ENCODE measurements around the gene CSK. TPM values are rescaled to one million over a fixed set of nuclear protein-coding genes. Genes with fewer than 3 reads are reported as not detected.
"Not testable (repeated sequence)": the region's sequence is repeated elsewhere in the genome, so short reads cannot be mapped to it uniquely, and the experiment has no call there.

Gene CSK
- total RNA-seq, 1 experiment from 2014 or later, result 172 TPM

DNA sequence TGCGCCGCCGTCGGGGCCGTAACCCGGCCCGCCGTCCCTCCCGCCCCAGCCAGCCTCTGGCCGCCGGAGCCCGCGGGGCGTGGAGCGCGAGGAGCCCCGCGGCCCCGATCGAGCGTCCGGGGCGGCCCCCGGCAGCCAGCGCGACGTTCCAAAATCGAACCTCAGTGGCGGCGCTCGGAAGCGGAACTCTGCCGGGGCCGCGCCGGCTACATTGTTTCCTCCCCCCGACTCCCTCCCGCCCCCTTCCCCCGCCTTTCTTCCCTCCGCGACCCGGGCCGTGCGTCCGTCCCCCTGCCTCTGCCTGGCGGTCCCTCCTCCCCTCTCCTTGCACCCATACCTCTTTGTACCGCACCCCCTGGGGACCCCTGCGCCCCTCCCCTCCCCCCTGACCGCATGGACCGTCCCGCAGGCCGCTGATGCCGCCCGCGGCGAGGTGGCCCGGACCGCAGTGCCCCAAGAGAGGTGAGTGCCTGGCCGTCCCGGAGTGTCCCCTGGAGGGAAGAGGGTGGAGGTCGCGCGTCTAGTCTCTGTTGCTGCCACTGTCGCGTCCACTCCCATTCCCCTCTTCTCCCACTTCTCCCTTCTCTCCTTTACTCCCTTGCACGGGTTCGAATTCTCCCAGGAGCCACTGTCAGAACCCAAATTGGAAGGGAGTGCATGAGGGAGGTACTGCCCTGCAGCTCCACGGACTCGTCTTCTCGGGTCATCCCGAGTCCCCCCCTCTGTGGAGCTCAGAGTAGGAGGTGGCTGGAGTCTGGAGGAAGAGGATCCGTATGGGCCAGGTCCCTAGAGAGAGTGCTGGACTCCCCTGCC, 585 bp downstream of the CSK start:
- peaks cover 90% of the 10 kb centered on the region for H3K4me1 ChIP-seq (ENCODE audit: low read length)
- H3K4me3 ChIP-seq (ENCODE audit: low read length), result peak overlapping the region; percentile 94
- H3K36me3 ChIP-seq (ENCODE audit: insufficient read depth, low read length), result no peaks in the 10 kb centered on the region; the same call in 1 of the 2 replicates
- peak overlapping the region; percentile 99 for H3K9ac ChIP-seq (ENCODE audit: low read length)
- H3K9me2 ChIP-seq (replicated peaks; ENCODE audit: insufficient read depth, low read length), result no peaks in the 10 kb centered on the region
- H4K20me1 ChIP-seq (ENCODE audit: insufficient read depth, low read depth, low read length), result no peaks in the 10 kb centered on the region
- peak; percentile 96 for DNase-seq
- peak overlapping the region; percentile 100 for H3K27ac ChIP-seq (ENCODE audit: low read length)
- H3K79me2 ChIP-seq (ENCODE audit: low read length), result peaks cover 28% of the 10 kb centered on the region
- no peaks in the 10 kb centered on the region for H3K27me3 ChIP-seq (ENCODE audit: low read length)
- no peaks in the 10 kb centered on the region for H3K9me3 ChIP-seq (ENCODE audit: low read length)
- peak overlapping the region; percentile 92 for H3K4me2 ChIP-seq (ENCODE audit: low read depth, low read length, poor library complexity, severe bottlenecking)
- H2AFZ ChIP-seq (ENCODE audit: low read length), result no peak overlapping the region

DNA sequence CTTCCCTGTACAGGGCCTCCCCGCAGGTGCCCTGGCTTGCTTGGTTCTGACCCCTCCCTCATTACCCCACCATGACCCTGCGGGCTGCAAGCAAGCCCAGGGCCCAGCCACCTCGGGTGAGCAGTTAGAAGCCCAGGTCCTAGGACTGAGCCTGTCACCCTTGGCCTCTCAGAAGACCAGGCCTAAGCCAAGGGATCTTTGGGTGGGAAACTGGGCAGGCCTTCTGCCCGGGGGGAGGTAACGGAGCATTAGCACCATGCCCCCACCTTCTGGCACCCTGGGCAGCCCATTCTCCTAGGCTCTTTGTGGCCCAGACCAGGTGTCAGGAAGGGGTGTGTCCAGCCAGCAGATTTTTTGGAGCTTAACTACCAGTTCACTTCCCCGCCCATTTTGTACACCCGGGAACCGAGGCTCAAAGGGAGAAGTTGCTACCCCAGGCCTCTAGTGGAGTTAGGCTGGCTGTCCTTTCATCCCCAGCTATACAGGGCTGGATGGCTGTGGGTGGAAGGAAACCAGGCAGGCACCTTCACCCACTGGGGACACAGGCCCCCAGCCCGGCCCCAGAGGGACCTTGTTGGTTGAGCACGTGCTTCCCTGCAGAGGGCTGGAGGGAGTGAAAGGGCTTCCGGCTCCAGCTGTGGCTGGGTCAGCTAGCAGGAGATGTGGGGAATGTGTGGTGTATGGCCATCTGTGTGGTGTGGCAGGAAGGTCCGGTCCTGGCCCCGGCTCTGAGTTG, 1.4 kb downstream of the CSK start:
- Histone ChIP-seq H3K27ac (ENCODE audit: low read length) (peak overlapping the region; percentile 100), H3K4me3 (ENCODE audit: low read length) (peak overlapping the region; percentile 94), H2AFZ (ENCODE audit: low read length) (no peak overlapping the region), H3K4me1 (ENCODE audit: low read length) (peaks cover 90% of the 10 kb centered on the region), H3K4me2 (ENCODE audit: low read depth, low read length, poor library complexity, severe bottlenecking) (peak overlapping the region; percentile 92), H4K20me1 (ENCODE audit: insufficient read depth, low read depth, low read length) (no peaks in the 10 kb centered on the region; the same call in 1 of the 2 replicates), H3K79me2 (ENCODE audit: low read length) (peaks cover 28% of the 10 kb centered on the region), H3K36me3 (ENCODE audit: insufficient read depth, low read length) (peaks cover 2% of the 10 kb centered on the region; the same call in 1 of the 2 replicates), H3K9me2 (replicated peaks; ENCODE audit: insufficient read depth, low read length) (no peaks in the 10 kb centered on the region), H3K9me3 (ENCODE audit: low read length) (no peaks in the 10 kb centered on the region), H3K9ac (ENCODE audit: low read length) (peak overlapping the region; percentile 99), H3K27me3 (ENCODE audit: low read length) (no peaks in the 10 kb centered on the region)
- peak; percentile 97 for DNase-seq

DNA sequence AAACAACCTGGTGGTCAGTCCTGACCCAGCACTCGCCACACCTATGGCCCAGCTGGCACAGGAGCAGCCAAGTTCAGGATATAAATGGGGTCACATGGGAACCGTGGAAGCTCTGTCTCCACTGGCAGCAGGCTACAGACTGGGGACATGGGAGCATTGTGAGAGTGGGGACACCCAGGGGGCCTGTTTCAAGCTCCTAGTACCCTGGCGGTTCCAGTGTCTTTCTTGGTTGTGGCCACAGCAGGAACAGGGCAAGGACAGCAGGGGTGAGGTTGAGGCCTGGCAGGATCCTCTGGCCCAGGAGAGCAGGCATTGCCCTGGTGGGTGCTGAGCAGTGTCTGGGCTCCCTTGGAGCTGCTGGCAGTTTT, 1.9 kb downstream of the CSK start:
- Histone ChIP-seq H3K9ac (ENCODE audit: low read length) (peak overlapping the region; percentile 99), H3K4me1 (ENCODE audit: low read length) (peaks cover 89% of the 10 kb centered on the region), H4K20me1 (ENCODE audit: insufficient read depth, low read depth, low read length) (no peaks in the 10 kb centered on the region; the same call in 1 of the 2 replicates), H3K9me2 (replicated peaks; ENCODE audit: insufficient read depth, low read length) (no peaks in the 10 kb centered on the region), H3K27me3 (ENCODE audit: low read length) (no peaks in the 10 kb centered on the region), H3K27ac (ENCODE audit: low read length) (peak overlapping the region; percentile 100), H3K9me3 (ENCODE audit: low read length) (no peaks in the 10 kb centered on the region), H3K36me3 (ENCODE audit: insufficient read depth, low read length) (peaks cover 4% of the 10 kb centered on the region; the same call in 1 of the 2 replicates), H3K4me3 (ENCODE audit: low read length) (peak overlapping the region; percentile 94), H2AFZ (ENCODE audit: low read length) (no peak overlapping the region), H3K4me2 (ENCODE audit: low read depth, low read length, poor library complexity, severe bottlenecking) (peak overlapping the region; percentile 92), H3K79me2 (ENCODE audit: low read length) (peaks cover 28% of the 10 kb centered on the region)
- DNase-seq, result no peak

DNA sequence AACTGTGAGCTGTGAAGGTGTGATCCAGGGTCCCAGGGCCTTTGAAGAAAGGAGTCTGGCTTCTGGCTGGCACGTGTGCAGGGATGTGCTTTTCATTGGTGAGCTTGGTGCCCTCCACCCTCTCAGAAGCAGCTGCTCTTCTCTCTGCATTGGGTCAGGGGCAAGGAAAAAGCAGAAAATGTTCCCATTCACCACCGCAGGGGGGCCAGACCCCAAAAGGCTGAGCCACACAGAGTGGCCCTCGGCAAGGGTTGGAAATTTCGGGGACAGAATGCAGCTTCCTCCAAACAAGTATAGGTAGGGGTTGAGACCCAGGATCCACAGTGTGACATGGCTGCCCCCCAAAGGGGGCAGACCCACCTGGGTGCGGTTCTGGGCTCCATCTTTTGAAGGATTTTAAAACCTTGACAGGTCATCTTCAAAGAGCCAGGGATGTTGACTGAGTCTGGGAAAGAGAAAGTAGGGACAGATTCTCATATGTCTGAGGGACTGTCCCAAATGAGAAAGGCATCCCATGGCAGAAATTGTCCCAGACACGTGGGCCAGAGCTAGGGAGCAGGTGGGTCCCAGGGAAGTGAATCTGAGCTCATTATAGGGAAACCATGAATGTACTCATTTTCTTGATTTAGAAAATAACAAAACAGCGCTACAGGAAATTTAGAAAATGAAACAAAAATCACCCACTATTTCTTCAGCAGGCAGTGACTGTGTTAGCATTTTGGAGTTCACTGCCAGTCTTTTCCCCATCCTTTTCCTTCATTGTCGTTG, 2.7 kb downstream of the CSK start:
- H3K36me3 ChIP-seq (ENCODE audit: insufficient read depth, low read length), result peaks cover 5% of the 10 kb centered on the region; the same call in 1 of the 2 replicates
- peak overlapping the region; percentile 99 for H3K9ac ChIP-seq (ENCODE audit: low read length)
- H3K4me1 ChIP-seq (ENCODE audit: low read length), result peaks cover 88% of the 10 kb centered on the region
- H3K4me2 ChIP-seq (ENCODE audit: low read depth, low read length, poor library complexity, severe bottlenecking), result peak overlapping the region; percentile 92
- H3K9me3 ChIP-seq (ENCODE audit: low read length), result no peaks in the 10 kb centered on the region
- peaks cover 29% of the 10 kb centered on the region for H3K79me2 ChIP-seq (ENCODE audit: low read length)
- no peaks in the 10 kb centered on the region; the same call in 1 of the 2 replicates for H4K20me1 ChIP-seq (ENCODE audit: insufficient read depth, low read depth, low read length)
- no peaks in the 10 kb centered on the region for H3K9me2 ChIP-seq (replicated peaks; ENCODE audit: insufficient read depth, low read length)
- H2AFZ ChIP-seq (ENCODE audit: low read length), result no peak overlapping the region
- H3K27me3 ChIP-seq (ENCODE audit: low read length), result no peaks in the 10 kb centered on the region
- DNase-seq, result peak; percentile 84
- H3K27ac ChIP-seq (ENCODE audit: low read length), result peak overlapping the region; percentile 100
- H3K4me3 ChIP-seq (ENCODE audit: low read length), result peak overlapping the region; percentile 94

DNA sequence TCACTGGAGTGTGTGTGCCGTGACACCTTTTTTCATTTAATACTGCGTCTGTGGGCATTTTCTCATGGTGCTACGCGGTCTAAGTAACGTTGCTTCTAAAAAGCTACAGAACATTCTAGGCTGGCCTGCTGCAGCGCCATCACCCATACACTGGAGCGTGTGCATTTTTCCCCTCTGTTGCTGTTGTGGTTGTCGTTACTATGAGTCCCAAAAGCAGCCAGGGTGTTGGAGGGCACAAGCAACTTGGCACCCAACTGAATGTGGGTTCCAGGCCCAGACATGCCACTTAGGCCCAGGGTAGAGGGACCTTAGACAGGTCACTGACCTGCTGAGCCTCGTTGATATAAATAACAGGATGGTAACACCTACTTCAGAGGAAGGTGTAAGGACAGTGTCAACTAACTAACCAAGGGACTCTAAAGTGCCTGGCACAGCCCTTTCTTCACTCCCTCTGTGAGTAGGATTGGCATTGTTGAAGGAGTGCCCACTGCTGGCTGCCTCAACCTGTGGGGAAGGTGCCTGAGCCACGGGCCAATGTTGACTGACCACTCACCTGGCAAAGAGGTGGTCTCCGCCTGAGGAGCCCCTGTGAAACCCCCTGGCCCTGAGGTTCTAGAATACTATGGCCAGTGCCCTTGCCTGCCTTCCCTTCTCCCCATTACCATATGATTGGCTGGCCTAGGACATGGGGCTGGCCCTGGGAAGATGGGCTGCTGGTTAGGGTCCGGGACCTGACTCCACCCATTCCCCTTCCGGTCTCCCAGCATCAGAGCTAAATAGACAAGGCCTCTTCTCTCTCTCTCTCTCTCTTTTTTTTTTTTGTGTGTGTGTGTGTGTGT, 3.5 kb downstream of the CSK start:
- H3K79me2 ChIP-seq (ENCODE audit: low read length), result peaks cover 37% of the 10 kb centered on the region
- H3K4me3 ChIP-seq (ENCODE audit: low read length), result peak overlapping the region; percentile 94
- no peaks in the 10 kb centered on the region; the same call in 1 of the 2 replicates for H4K20me1 ChIP-seq (ENCODE audit: insufficient read depth, low read depth, low read length)
- no peak overlapping the region for H2AFZ ChIP-seq (ENCODE audit: low read length)
- no peaks in the 10 kb centered on the region for H3K9me2 ChIP-seq (replicated peaks; ENCODE audit: insufficient read depth, low read length)
- H3K36me3 ChIP-seq (ENCODE audit: insufficient read depth, low read length), result peaks cover 7% of the 10 kb centered on the region; the same call in 1 of the 2 replicates
- DNase-seq, result peak; percentile 92
- H3K4me2 ChIP-seq (ENCODE audit: low read depth, low read length, poor library complexity, severe bottlenecking), result peak overlapping the region; percentile 92
- H3K27me3 ChIP-seq (ENCODE audit: low read length), result no peaks in the 10 kb centered on the region
- peak overlapping the region; percentile 100 for H3K27ac ChIP-seq (ENCODE audit: low read length)
- peaks cover 88% of the 10 kb centered on the region for H3K4me1 ChIP-seq (ENCODE audit: low read length)
- no peaks in the 10 kb centered on the region for H3K9me3 ChIP-seq (ENCODE audit: low read length)
- H3K9ac ChIP-seq (ENCODE audit: low read length), result peak overlapping the region; percentile 99

DNA sequence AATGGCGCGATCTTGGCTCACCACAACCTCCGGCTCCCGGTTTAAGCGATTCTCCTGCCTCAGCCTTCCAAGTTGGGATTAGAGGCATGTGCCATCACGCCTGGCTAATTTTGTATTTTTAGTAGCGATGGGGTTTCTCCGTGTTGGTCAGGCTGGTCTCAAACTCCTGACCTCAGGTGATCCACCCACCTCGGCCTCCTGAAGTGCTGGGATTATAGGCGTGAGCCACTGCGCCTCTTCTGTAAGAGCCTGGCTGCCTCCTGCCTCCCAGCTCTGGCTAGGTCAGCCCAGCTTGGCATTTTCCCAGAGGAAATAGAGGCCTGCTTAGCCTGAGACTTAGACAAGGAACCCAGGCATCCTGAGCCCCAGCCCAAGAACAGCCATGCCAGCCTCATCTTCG, 4.2 kb downstream of the CSK start:
- Histone ChIP-seq H3K36me3 (ENCODE audit: insufficient read depth, low read length) (peaks cover 11% of the 10 kb centered on the region), H3K4me3 (ENCODE audit: low read length) (peak overlapping the region; percentile 94), H3K79me2 (ENCODE audit: low read length) (peaks cover 43% of the 10 kb centered on the region), H3K27ac (ENCODE audit: low read length) (peak overlapping the region; percentile 100), H3K9ac (ENCODE audit: low read length) (peak overlapping the region; percentile 99), H3K4me2 (ENCODE audit: low read depth, low read length, poor library complexity, severe bottlenecking) (peak overlapping the region; percentile 92), H3K4me1 (ENCODE audit: low read length) (peaks cover 88% of the 10 kb centered on the region)
- H3K9me2 ChIP-seq (replicated peaks; ENCODE audit: insufficient read depth, low read length); H2AFZ ChIP-seq (ENCODE audit: low read length); H3K9me3 ChIP-seq (ENCODE audit: low read length); H4K20me1 ChIP-seq (ENCODE audit: insufficient read depth, low read depth, low read length); H3K27me3 ChIP-seq (ENCODE audit: low read length): not testable (repeated sequence)
- peak; percentile 69 for DNase-seq

DNA sequence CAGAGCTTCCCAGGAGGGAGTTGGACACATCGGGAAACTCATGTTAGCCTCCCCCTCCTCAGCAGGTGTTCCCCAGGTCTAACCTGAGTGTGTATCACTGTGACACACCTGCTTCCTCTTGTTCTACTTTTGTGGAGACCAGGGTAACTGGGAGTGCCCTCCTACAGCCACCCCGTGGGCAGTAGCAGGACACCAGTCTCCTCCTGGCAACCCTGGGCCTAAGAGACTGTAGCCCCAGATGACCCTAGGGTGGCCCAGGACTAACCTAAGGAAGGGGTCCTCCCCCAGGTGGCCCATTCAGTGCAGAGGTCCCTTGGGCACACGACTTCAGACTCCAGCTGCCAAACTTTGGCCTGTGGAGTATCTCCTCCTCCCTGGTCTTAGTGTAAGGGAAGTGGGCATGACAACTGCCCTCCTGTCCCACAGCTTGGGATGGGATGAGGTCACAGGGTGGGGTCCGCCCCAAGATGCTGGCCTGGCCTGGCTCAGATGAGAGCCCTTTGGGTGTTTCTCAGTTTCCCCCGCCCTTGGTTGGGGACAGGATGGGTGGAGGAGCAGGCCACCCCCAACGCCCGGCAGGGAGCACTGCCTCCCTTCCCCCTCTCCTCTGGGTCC, 4.8 kb downstream of the CSK start:
- H3K9me2 ChIP-seq (replicated peaks; ENCODE audit: insufficient read depth, low read length), result no peaks in the 10 kb centered on the region
- H3K4me2 ChIP-seq (ENCODE audit: low read depth, low read length, poor library complexity, severe bottlenecking), result peak overlapping the region; percentile 92
- peak overlapping the region; percentile 99 for H3K9ac ChIP-seq (ENCODE audit: low read length)
- H3K9me3 ChIP-seq (ENCODE audit: low read length), result no peaks in the 10 kb centered on the region
- H4K20me1 ChIP-seq (ENCODE audit: insufficient read depth, low read depth, low read length), result no peaks in the 10 kb centered on the region; the same call in 1 of the 2 replicates
- peaks cover 45% of the 10 kb centered on the region for H3K79me2 ChIP-seq (ENCODE audit: low read length)
- peak overlapping the region; percentile 100 for H3K27ac ChIP-seq (ENCODE audit: low read length)
- peaks cover 15% of the 10 kb centered on the region for H3K36me3 ChIP-seq (ENCODE audit: insufficient read depth, low read length)
- H3K4me1 ChIP-seq (ENCODE audit: low read length), result peaks cover 88% of the 10 kb centered on the region
- no peaks in the 10 kb centered on the region for H3K27me3 ChIP-seq (ENCODE audit: low read length)
- DNase-seq, result peak; percentile 90
- peak overlapping the region; percentile 94 for H3K4me3 ChIP-seq (ENCODE audit: low read length)
- no peak overlapping the region for H2AFZ ChIP-seq (ENCODE audit: low read length)
